WTC11 (cell line): Measurements from ENCODE around the gene RELB. TPM values are rescaled to one million over a fixed set of nuclear protein-coding genes. Genes with fewer than 3 reads are reported as not detected.

Experiments used
- ATAC-seq: fragments of 200-7000 bp; cut with Tn5 transposase; 2 replicates; pipeline ENCODE4 v1.10.0; 2021; ENCODE audit warnings: mild to moderate bottlenecking, moderate library complexity
- CTCF ChIA-PET: fragments of 300-600 bp; sonication (Branson Sonifier 250); formaldehyde crosslinking; loops from one replicate; lab custom pipeline; 2021; ENCODE audit warnings: antibody characterized with exemption; lab: Charles Lee
- POLR2A ChIA-PET: fragments of 350-600 bp; sonication (Branson Sonifier 250); formaldehyde crosslinking; loops from one replicate; lab custom pipeline; 2021; ENCODE audit warnings: antibody characterized with exemption; lab: Charles Lee
- DNase-seq: peaks from one replicate; pipeline ENCODE4 v3.0.0; 2021; ENCODE audit warnings: low spot score
- H3K27ac Mint-ChIP-seq: 2 replicates; pipeline ENCODE4 v1.8.0; 2021; ENCODE audit warnings: mixed read lengths
- H3K27me3 Mint-ChIP-seq: 2 replicates; pipeline ENCODE4 v1.8.0; 2021; ENCODE audit warnings: low read depth, mild to moderate bottlenecking, moderate library complexity, mixed read lengths
- H3K36me3 Mint-ChIP-seq: 2 replicates; pipeline ENCODE4 v1.8.0; 2021; ENCODE audit warnings: mixed read lengths
- H3K4me1 Mint-ChIP-seq: 2 replicates; pipeline ENCODE4 v1.8.0; 2022; ENCODE audit warnings: mixed read lengths
- H3K4me3 Mint-ChIP-seq: 2 replicates; pipeline ENCODE4 v1.8.0; 2021; ENCODE audit warnings: mild to moderate bottlenecking, moderate library complexity, mixed read lengths
- H3K9me3 Mint-ChIP-seq: 2 replicates; pipeline ENCODE4 v1.8.0; 2021; ENCODE audit warnings: mixed read lengths
- CREB1 ChIP-seq: sonication (generic); formaldehyde crosslinking; IDR thresholded peaks from 2 replicates; pipeline ENCODE4 v1.8.0; 2023; ENCODE audit warnings: mild to moderate bottlenecking, missing genetic modification reagents
- ESRRA ChIP-seq: sonication (generic); formaldehyde crosslinking; IDR thresholded peaks from 2 replicates; pipeline ENCODE4 v1.8.1; 2022; ENCODE audit warnings: mild to moderate bottlenecking, missing genetic modification reagents, borderline replicate concordance
- JUN ChIP-seq: sonication (generic); formaldehyde crosslinking; IDR thresholded peaks from 2 replicates; pipeline ENCODE4 v1.8.0; 2023; ENCODE audit warnings: mild to moderate bottlenecking, missing genetic modification reagents
- KAT7 ChIP-seq: sonication (generic); formaldehyde crosslinking; IDR thresholded peaks from 2 replicates; pipeline ENCODE4 v1.8.1; 2023; ENCODE audit warnings: missing genetic modification reagents, mild to moderate bottlenecking, borderline replicate concordance
- NR2C2 ChIP-seq: sonication (generic); formaldehyde crosslinking; IDR thresholded peaks from 2 replicates; pipeline ENCODE4 v1.8.0; 2022; ENCODE audit warnings: mild to moderate bottlenecking, missing genetic modification reagents
- NR3C1 ChIP-seq: sonication (generic); formaldehyde crosslinking; conservative IDR thresholded peaks from 2 replicates; pipeline ENCODE4 v1.8.1; 2023; ENCODE audit warnings: low read depth, mild to moderate bottlenecking, missing genetic modification reagents
- RELA ChIP-seq: sonication (generic); formaldehyde crosslinking; IDR thresholded peaks from 2 replicates; pipeline ENCODE4 v1.8.1; 2022; ENCODE audit warnings: missing genetic modification reagents, mild to moderate bottlenecking, borderline replicate concordance
- SMAD3 ChIP-seq: sonication (generic); formaldehyde crosslinking; IDR thresholded peaks from 2 replicates; pipeline ENCODE4 v1.8.0; 2022; ENCODE audit warnings: missing genetic modification reagents, mild to moderate bottlenecking, borderline replicate concordance
- SMAD4 ChIP-seq: sonication (generic); formaldehyde crosslinking; IDR thresholded peaks from 2 replicates; pipeline ENCODE4 v1.8.0; 2022; ENCODE audit warnings: mild to moderate bottlenecking, missing genetic modification reagents
- SOX15 ChIP-seq: fragments of 250-450 bp; sonication (Bioruptor Pico); IDR thresholded peaks from 2 replicates; pipeline ENCODE4 v1.9.0; 2021; ENCODE audit warnings: mild to moderate bottlenecking
- ZNF317 ChIP-seq: sonication (generic); formaldehyde crosslinking; IDR thresholded peaks from 2 replicates; pipeline ENCODE4 v1.8.1; 2023; ENCODE audit warnings: low read depth, mild to moderate bottlenecking, moderate library complexity, missing genetic modification reagents, borderline replicate concordance
- ZNF396 ChIP-seq: fragments of 250-450 bp; sonication (Bioruptor Pico); IDR thresholded peaks from 2 replicates; pipeline ENCODE4 v1.8.0; 2021; ENCODE audit warnings: mild to moderate bottlenecking, moderate library complexity, borderline replicate concordance
- total RNA-seq: library from RNA; stranded (reverse); gene quantifications from 3 replicates; pipeline ENCODE4 v1.2.3, GENCODE V29; 2021
- TF ChIP-seq, protein P1 (sequence below): sonication (generic); formaldehyde crosslinking; IDR thresholded peaks from 2 replicates; pipeline ENCODE4 v1.8.1; 2023; ENCODE audit warnings: mild to moderate bottlenecking, missing genetic modification reagents
- TF ChIP-seq, protein P2 (sequence below): sonication (generic); formaldehyde crosslinking; IDR thresholded peaks from 2 replicates; pipeline ENCODE4 v1.8.1; 2023; ENCODE audit warnings: mild to moderate bottlenecking, missing genetic modification reagents, moderate library complexity
- TF ChIP-seq, protein P3 (sequence below): sonication (generic); formaldehyde crosslinking; conservative IDR thresholded peaks from 2 replicates; pipeline ENCODE4 v1.8.1; 2022; ENCODE audit warnings: mild to moderate bottlenecking, missing genetic modification reagents
- TF ChIP-seq, protein P4 (sequence below): sonication (generic); formaldehyde crosslinking; IDR thresholded peaks from 2 replicates; pipeline ENCODE4 v1.8.0; 2023; ENCODE audit warnings: mild to moderate bottlenecking, missing genetic modification reagents
- TF ChIP-seq, protein P5 (sequence below): sonication (generic); formaldehyde crosslinking; IDR thresholded peaks from 2 replicates; pipeline ENCODE4 v1.8.1; 2022; ENCODE audit warnings: missing genetic modification reagents, borderline replicate concordance
- TF ChIP-seq, protein P6 (sequence below): sonication (generic); formaldehyde crosslinking; IDR thresholded peaks from 2 replicates; pipeline ENCODE4 v1.8.0; 2023; ENCODE audit warnings: missing genetic modification reagents

RELB gene
- total RNA-seq, 1 experiment from 2014 or later: 8.9 TPM

DNA sequence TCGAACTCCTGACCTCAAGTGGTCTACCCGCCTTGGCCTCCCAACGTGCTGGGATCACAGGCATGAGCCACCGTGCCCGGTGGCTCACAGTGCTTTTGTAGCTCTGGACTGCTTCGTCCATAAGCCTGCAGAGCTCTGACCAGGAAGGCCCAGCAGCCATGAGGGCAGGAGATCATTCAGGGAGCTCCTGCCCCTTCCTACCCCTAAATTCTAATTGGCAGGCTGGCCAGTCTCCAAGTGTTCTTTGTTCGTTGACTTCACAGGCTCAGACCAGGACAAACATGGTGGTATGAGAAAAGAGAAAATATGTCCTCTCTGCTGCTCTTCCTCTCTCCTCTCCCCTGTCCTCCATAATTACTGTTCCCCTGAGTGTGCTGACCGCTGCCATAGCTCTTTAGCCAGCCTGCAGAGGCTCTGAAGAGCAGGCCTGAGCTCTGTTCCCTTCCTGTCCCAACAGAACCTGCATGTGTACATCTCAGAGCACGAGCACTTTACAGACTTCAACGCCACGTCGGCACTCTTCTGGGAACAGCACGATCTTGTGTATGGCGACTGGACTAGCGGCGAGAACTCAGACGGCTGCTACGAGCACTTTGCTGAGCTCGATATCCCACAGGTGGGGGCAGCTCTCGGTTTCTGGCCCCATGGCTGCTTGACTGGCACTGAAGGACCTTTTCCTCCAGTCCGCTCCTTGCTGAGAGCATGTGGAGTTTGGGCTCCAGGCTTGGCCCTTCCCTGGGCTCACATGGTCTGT, 27.1 kb upstream of the RELB start:
- H3K27ac Mint-ChIP-seq: peak overlapping the region; percentile 76; the same call in 1 of the 2 replicates
- CTCF ChIA-PET: interaction anchor here (0.6 to 1.0 kb wide), 2 partner anchors 20 to 139 kb away, joined by 3 to 6 read pairs; no protein-coding TSS in a partner anchor
- no peaks in the 10 kb centered on the region for H3K9me3 Mint-ChIP-seq
- DNase-seq (no peak), ATAC-seq (no peak)
- POLR2A ChIA-PET: no interaction called here
- H3K4me3 Mint-ChIP-seq: no peak overlapping the region
- no peaks in the 10 kb centered on the region for H3K27me3 Mint-ChIP-seq
- no peaks in the 10 kb centered on the region for H3K4me1 Mint-ChIP-seq
- TF ChIP-seq, protein P1, sequence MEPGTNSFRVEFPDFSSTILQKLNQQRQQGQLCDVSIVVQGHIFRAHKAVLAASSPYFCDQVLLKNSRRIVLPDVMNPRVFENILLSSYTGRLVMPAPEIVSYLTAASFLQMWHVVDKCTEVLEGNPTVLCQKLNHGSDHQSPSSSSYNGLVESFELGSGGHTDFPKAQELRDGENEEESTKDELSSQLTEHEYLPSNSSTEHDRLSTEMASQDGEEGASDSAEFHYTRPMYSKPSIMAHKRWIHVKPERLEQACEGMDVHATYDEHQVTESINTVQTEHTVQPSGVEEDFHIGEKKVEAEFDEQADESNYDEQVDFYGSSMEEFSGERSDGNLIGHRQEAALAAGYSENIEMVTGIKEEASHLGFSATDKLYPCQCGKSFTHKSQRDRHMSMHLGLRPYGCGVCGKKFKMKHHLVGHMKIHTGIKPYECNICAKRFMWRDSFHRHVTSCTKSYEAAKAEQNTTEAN: no peak
- TF ChIP-seq, protein P2, sequence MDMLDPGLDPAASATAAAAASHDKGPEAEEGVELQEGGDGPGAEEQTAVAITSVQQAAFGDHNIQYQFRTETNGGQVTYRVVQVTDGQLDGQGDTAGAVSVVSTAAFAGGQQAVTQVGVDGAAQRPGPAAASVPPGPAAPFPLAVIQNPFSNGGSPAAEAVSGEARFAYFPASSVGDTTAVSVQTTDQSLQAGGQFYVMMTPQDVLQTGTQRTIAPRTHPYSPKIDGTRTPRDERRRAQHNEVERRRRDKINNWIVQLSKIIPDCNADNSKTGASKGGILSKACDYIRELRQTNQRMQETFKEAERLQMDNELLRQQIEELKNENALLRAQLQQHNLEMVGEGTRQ: no peak
- TF ChIP-seq, protein P3, sequence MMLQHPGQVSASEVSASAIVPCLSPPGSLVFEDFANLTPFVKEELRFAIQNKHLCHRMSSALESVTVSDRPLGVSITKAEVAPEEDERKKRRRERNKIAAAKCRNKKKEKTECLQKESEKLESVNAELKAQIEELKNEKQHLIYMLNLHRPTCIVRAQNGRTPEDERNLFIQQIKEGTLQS: no peak
- TF ChIP-seq, protein P4, sequence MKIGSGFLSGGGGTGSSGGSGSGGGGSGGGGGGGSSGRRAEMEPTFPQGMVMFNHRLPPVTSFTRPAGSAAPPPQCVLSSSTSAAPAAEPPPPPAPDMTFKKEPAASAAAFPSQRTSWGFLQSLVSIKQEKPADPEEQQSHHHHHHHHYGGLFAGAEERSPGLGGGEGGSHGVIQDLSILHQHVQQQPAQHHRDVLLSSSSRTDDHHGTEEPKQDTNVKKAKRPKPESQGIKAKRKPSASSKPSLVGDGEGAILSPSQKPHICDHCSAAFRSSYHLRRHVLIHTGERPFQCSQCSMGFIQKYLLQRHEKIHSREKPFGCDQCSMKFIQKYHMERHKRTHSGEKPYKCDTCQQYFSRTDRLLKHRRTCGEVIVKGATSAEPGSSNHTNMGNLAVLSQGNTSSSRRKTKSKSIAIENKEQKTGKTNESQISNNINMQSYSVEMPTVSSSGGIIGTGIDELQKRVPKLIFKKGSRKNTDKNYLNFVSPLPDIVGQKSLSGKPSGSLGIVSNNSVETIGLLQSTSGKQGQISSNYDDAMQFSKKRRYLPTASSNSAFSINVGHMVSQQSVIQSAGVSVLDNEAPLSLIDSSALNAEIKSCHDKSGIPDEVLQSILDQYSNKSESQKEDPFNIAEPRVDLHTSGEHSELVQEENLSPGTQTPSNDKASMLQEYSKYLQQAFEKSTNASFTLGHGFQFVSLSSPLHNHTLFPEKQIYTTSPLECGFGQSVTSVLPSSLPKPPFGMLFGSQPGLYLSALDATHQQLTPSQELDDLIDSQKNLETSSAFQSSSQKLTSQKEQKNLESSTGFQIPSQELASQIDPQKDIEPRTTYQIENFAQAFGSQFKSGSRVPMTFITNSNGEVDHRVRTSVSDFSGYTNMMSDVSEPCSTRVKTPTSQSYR (CRISPR knock-in tag): no peak
- TF ChIP-seq JUN (CRISPR knock-in tag) (no peak), CREB1 (no peak), SMAD3 (CRISPR knock-in tag) (no peak), RELA (CRISPR knock-in tag) (no peak), KAT7 (CRISPR knock-in tag) (no peak), ZNF396 (no peak), ZNF317 (CRISPR knock-in tag) (no peak), NR3C1 (no peak), SOX15 (no peak), ESRRA (CRISPR knock-in tag) (no peak), NR2C2 (no peak)
- TF ChIP-seq, protein P5, sequence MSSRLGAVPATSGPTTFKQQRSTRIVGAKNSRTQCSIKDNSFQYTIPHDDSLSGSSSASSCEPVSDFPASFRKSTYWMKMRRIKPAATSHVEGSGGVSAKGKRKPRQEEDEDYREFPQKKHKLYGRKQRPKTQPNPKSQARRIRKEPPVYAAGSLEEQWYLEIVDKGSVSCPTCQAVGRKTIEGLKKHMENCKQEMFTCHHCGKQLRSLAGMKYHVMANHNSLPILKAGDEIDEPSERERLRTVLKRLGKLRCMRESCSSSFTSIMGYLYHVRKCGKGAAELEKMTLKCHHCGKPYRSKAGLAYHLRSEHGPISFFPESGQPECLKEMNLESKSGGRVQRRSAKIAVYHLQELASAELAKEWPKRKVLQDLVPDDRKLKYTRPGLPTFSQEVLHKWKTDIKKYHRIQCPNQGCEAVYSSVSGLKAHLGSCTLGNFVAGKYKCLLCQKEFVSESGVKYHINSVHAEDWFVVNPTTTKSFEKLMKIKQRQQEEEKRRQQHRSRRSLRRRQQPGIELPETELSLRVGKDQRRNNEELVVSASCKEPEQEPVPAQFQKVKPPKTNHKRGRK (CRISPR knock-in tag): no peak
- TF ChIP-seq, protein P6, sequence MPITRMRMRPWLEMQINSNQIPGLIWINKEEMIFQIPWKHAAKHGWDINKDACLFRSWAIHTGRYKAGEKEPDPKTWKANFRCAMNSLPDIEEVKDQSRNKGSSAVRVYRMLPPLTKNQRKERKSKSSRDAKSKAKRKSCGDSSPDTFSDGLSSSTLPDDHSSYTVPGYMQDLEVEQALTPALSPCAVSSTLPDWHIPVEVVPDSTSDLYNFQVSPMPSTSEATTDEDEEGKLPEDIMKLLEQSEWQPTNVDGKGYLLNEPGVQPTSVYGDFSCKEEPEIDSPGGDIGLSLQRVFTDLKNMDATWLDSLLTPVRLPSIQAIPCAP: no peak
- H3K36me3 Mint-ChIP-seq: peaks cover 38% of the 10 kb centered on the region

DNA sequence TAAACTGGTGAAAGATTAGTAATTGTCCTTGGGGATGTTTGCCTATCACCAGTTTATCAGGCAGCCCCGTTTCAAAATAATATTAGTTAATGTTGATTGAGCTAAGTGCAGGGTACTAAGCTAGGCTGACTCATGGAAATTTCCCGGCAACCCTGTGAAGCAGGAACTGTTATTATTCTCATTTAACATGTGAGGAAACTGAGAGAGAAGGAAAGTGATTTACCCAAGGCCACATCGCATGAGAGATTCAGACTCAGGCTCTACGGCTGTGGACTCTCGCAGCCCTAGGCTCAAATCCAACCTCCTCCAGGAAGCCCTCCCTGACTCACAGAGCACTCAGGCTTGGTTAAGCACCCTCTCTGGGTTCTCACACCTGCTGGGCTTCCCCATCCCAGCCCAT, 26.4 kb upstream of the RELB start:
- CTCF ChIA-PET: no interaction called here
- no peak for DNase-seq
- Mint-ChIP-seq H3K27me3 (no peaks in the 10 kb centered on the region), H3K4me1 (no peaks in the 10 kb centered on the region)
- TF ChIP-seq SMAD4 (CRISPR knock-in tag): no peak
- no peak for TF ChIP-seq ZNF317 (CRISPR knock-in tag)
- TF ChIP-seq, all 79 proteins: peak for 0
- Mint-ChIP-seq H3K4me3 (no peak overlapping the region), H3K36me3 (peaks cover 45% of the 10 kb centered on the region), H3K9me3 (no peaks in the 10 kb centered on the region), H3K27ac (no peak overlapping the region)
- ATAC-seq: no peak
- POLR2A ChIA-PET: no interaction called here
